ENCODE results near the gene SLC22A24.

The SLC22A24 gene

GRCh38 chr11:63042596-63042995 is 101.4 kb downstream of the SLC22A24 start:
- TF ChIP-seq TAF1 (IDR thresholded peaks at IDR 0.05; ENCODE audit: borderline replicate concordance, low read depth, low read length) (no peak), POLR2AphosphoS5 (IDR thresholded peaks at IDR 0.05; ENCODE audit: low read depth, low read length) (no peak), POLR2A (IDR thresholded peaks at IDR 0.05; ENCODE audit: low read depth, low read length) (no peak)
- DNase-seq (ENCODE audit: insufficient read length) (no peak), FAIRE-seq (no peak)

DNA sequence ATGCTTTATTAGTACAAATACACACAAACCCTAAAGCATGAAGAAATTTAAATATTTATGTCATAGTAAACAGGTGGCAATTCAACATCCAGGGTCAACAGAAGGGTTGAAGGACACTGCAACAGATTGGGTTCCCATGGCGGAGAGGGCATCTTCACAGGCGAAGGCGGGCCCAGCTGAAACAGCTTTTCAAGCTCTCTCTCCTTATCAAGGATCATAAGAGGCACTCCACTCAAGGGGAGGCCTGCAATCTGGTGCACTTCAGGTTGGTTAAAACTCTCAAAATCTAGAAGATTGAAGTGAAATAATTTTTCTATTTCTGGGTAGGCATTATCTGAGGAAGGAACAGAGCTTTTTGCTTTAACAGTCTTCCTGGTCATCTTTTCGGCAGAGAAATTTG is 111.6 kb downstream of the SLC22A24 start:
- DNase-seq (ENCODE audit: insufficient read length) (no peak), FAIRE-seq (no peak)

More for the DNA sequence above, 111.6 kb downstream of the SLC22A24 start:
- no peak for TF ChIP-seq POLR2A (IDR thresholded peaks at IDR 0.05; ENCODE audit: low read depth, low read length)
- TF ChIP-seq POLR2AphosphoS5 (IDR thresholded peaks at IDR 0.05; ENCODE audit: low read depth, low read length) = no peak
- TF ChIP-seq TAF1 (IDR thresholded peaks at IDR 0.05; ENCODE audit: borderline replicate concordance, low read depth, low read length) = no peak
